Progenitor cell of endocrine pancreas (in vitro differentiated cells): Measurements from ENCODE around the gene CMYA5. TPM values are rescaled to one million over a fixed set of nuclear protein-coding genes. Genes with fewer than 3 reads are reported as not detected.

Experiments
- DNase-seq: peaks from one replicate; pipeline ENCODE4 v3.0.0; 2021; ENCODE audit warnings: low spot score; ENCODE audit not compliant: unreplicated experiment
- H3K27ac Mint-ChIP-seq: 2 replicates; pipeline ENCODE4 v1.8.0; 2021; ENCODE audit warnings: mild to moderate bottlenecking, moderate library complexity, mixed read lengths
- H3K27me3 Mint-ChIP-seq: 2 replicates; pipeline ENCODE4 v1.8.0; 2021; ENCODE audit warnings: mixed read lengths
- H3K36me3 Mint-ChIP-seq: 2 replicates; pipeline ENCODE4 v1.8.0; 2022; ENCODE audit warnings: mixed read lengths; ENCODE audit not compliant: insufficient read depth
- H3K4me1 Mint-ChIP-seq: 2 replicates; pipeline ENCODE4 v1.8.0; 2021; ENCODE audit warnings: low read depth, mixed read lengths
- H3K4me3 Mint-ChIP-seq: 2 replicates; pipeline ENCODE4 v1.8.0; 2021; ENCODE audit warnings: low read depth, mild to moderate bottlenecking, moderate library complexity, mixed read lengths
- H3K9me3 Mint-ChIP-seq: 2 replicates; pipeline ENCODE4 v1.8.0; 2021; ENCODE audit warnings: low read depth, mixed read lengths
- CTCF ChIP-seq: fragments of 200-600 bp; sonication (generic); IDR thresholded peaks from one replicate; pipeline ENCODE4 v1.5.0; 2021; ENCODE audit warnings: antibody characterized with exemption, mild to moderate bottlenecking; ENCODE audit not compliant: unreplicated experiment
- total RNA-seq: library from RNA; stranded (reverse); gene quantifications from 2 replicates; pipeline ENCODE4 v1.2.1, GENCODE V29; 2021

CMYA5 gene
- total RNA-seq, 1 donor from 2014 or later, result 1.1 TPM

GRCh38 chr5:79685627-79686026 is 4.0 kb upstream of the CMYA5 start:
- Mint-ChIP-seq H3K4me1 (peaks cover 3% of the 10 kb centered on the region), H3K36me3 (peaks cover 27% of the 10 kb centered on the region), H3K9me3 (no peaks in the 10 kb centered on the region), H3K4me3 (no peak overlapping the region), H3K27me3 (peaks cover 4% of the 10 kb centered on the region), H3K27ac (no peak overlapping the region)
- no peak for DNase-seq
- TF ChIP-seq CTCF, result no peak

- Mint-ChIP-seq H3K27me3 (peaks cover 7% of the 10 kb centered on the region), H3K36me3 (peaks cover 23% of the 10 kb centered on the region), H3K27ac (no peak overlapping the region), H3K9me3 (no peaks in the 10 kb centered on the region), H3K4me1 (peaks cover 3% of the 10 kb centered on the region), H3K4me3 (no peak overlapping the region)
- DNase-seq, result no peak
- TF ChIP-seq CTCF, result no peak
Measured at GRCh38 chr5:79686799-79687198, 2.8 kb upstream of the CMYA5 start.

- Mint-ChIP-seq H3K4me3 (no peak overlapping the region), H3K4me1 (peaks cover 3% of the 10 kb centered on the region), H3K27ac (no peak overlapping the region), H3K36me3 (peaks cover 17% of the 10 kb centered on the region), H3K27me3 (peaks cover 7% of the 10 kb centered on the region), H3K9me3 (no peaks in the 10 kb centered on the region)
- no peak for DNase-seq
- TF ChIP-seq CTCF, result no peak
Measured at GRCh38 chr5:79687889-79688288, 1.7 kb upstream of the CMYA5 start.

- Mint-ChIP-seq H3K4me1 (peaks cover 3% of the 10 kb centered on the region), H3K36me3 (peaks cover 9% of the 10 kb centered on the region), H3K27me3 (peaks cover 7% of the 10 kb centered on the region), H3K4me3 (peak overlapping the region; percentile 14), H3K9me3 (no peaks in the 10 kb centered on the region), H3K27ac (no peak overlapping the region)
- DNase-seq, result no peak
- no peak for TF ChIP-seq CTCF
Measured at GRCh38 chr5:79691007-79691406, 1.4 kb downstream of the CMYA5 start.

GRCh38 chr5:79692596-79692995 is 3.0 kb downstream of the CMYA5 start:
- Mint-ChIP-seq H3K27ac (no peak overlapping the region), H3K27me3 (peaks cover 7% of the 10 kb centered on the region), H3K9me3 (no peaks in the 10 kb centered on the region), H3K4me1 (peaks cover 3% of the 10 kb centered on the region), H3K36me3 (peaks cover 2% of the 10 kb centered on the region), H3K4me3 (no peak overlapping the region)
- TF ChIP-seq CTCF, result no peak
- DNase-seq, result no peak
